Caco-2 (cell line): ENCODE data around the gene TXNL4A. TPM values are rescaled to one million over a fixed set of nuclear protein-coding genes. Genes with fewer than 3 reads are reported as not detected.
"Not testable (repeated sequence)": the region's sequence is repeated elsewhere in the genome, so short reads cannot be mapped to it uniquely, and the experiment has no call there.

ENCODE experiments used
- BruUV-seq: library from RNA; stranded (reverse); fragments of 400-500 nt; replicated peaks from 2 replicates; lab custom pipeline; 2021; lab: Mats Ljungman, UMichigan
- CTCF ChIA-PET: fragments of 300-600 bp; sonication (Branson Sonifier 250); formaldehyde crosslinking; loops from one replicate; lab custom pipeline; 2022; ENCODE audit warnings: antibody characterized with exemption; lab: Charles Lee
- POLR2A ChIA-PET: fragments of 300-600 bp; sonication (Branson Sonifier 250); formaldehyde crosslinking; loops from one replicate; lab custom pipeline; 2022; ENCODE audit warnings: antibody characterized with exemption; lab: Charles Lee
- DNase-seq, 2 experiments: peaks; one replicate each; pipeline versions ENCODE4 v3.0.0 to v3.0.0-alpha.2; 2020 to 2022
- H3K27me3 ChIP-seq: replicated peaks from 2 replicates; pipeline ENCODE4 v1.6.0; 2011; ENCODE audit warnings: low read length; ENCODE audit not compliant: control insufficient read depth, insufficient read depth
- H3K36me3 ChIP-seq: 2 replicates; pipeline ENCODE4 v1.5.1; 2011; ENCODE audit warnings: low read length; ENCODE audit not compliant: control insufficient read depth, insufficient read depth
- H3K4me1 ChIP-seq: fragments of 250-450 bp; sonication (Bioruptor Pico); 2 replicates; pipeline ENCODE4 v1.5.1; 2020; ENCODE audit warnings: mild to moderate bottlenecking
- H3K4me3 ChIP-seq: 2 replicates; pipeline ENCODE4 v1.5.1; 2011; ENCODE audit warnings: low read depth, mild to moderate bottlenecking, control low read depth, low read length
- H3K9me3 ChIP-seq: fragments of 250-450 bp; sonication (Bioruptor Pico); 2 replicates; pipeline ENCODE4 v1.5.1; 2020; ENCODE audit warnings: mild to moderate bottlenecking, moderate library complexity
- H3K27ac Mint-ChIP-seq: one replicate; pipeline ENCODE4 v1.8.0; 2022; ENCODE audit warnings: mixed read lengths; ENCODE audit not compliant: unreplicated experiment
- H3K27me3 Mint-ChIP-seq: one replicate; pipeline ENCODE4 v1.8.0; 2022; ENCODE audit warnings: mixed read lengths; ENCODE audit not compliant: insufficient read depth, unreplicated experiment
- H3K36me3 Mint-ChIP-seq: one replicate; pipeline ENCODE4 v1.8.0; 2022; ENCODE audit warnings: mild to moderate bottlenecking, mixed read lengths; ENCODE audit not compliant: insufficient read depth, unreplicated experiment
- H3K4me1 Mint-ChIP-seq: one replicate; pipeline ENCODE4 v1.8.0; 2022; ENCODE audit warnings: low read depth, mixed read lengths; ENCODE audit not compliant: unreplicated experiment
- H3K4me3 Mint-ChIP-seq: one replicate; pipeline ENCODE4 v1.8.0; 2022; ENCODE audit warnings: mild to moderate bottlenecking, moderate library complexity, mixed read lengths; ENCODE audit not compliant: unreplicated experiment
- H3K9me3 Mint-ChIP-seq: one replicate; pipeline ENCODE4 v1.8.0; 2022; ENCODE audit warnings: mixed read lengths; ENCODE audit not compliant: unreplicated experiment
- intact Hi-C: fragments of 100-400 bp; cut with micrococcal nuclease; formaldehyde crosslinking; loops from one replicate; pipeline ENCODE4 v1.10.0; 2022; ENCODE audit not compliant: unreplicated experiment
- total RNA-seq: library from RNA; stranded (reverse); gene quantifications from 2 replicates; pipeline ENCODE4 v1.2.3, GENCODE V29; 2022
- TF ChIP-seq, protein P1 (sequence below), 2 experiments: fragments of 200-600 bp in 1 of 2; IDR thresholded peaks; 1 replicate in 1 of 2; 2 replicates in 1 of 2; pipeline versions ENCODE4 v1.5.1 to v1.8.0; 2011 to 2022; ENCODE audit warnings: antibody characterized with exemption in 1 of 2, control low read depth in 1 of 2, inconsistent platforms in 1 of 2, low read depth in 1 of 2, low read length in 1 of 2, mild to moderate bottlenecking in 1 of 2, moderate library complexity in 1 of 2; ENCODE audit not compliant: insufficient read depth in 1 of 2, severe bottlenecking in 1 of 2, unreplicated experiment in 1 of 2

TXNL4A gene
- total RNA-seq, 1 experiment from 2014 or later, result 83.3 TPM

DNA sequence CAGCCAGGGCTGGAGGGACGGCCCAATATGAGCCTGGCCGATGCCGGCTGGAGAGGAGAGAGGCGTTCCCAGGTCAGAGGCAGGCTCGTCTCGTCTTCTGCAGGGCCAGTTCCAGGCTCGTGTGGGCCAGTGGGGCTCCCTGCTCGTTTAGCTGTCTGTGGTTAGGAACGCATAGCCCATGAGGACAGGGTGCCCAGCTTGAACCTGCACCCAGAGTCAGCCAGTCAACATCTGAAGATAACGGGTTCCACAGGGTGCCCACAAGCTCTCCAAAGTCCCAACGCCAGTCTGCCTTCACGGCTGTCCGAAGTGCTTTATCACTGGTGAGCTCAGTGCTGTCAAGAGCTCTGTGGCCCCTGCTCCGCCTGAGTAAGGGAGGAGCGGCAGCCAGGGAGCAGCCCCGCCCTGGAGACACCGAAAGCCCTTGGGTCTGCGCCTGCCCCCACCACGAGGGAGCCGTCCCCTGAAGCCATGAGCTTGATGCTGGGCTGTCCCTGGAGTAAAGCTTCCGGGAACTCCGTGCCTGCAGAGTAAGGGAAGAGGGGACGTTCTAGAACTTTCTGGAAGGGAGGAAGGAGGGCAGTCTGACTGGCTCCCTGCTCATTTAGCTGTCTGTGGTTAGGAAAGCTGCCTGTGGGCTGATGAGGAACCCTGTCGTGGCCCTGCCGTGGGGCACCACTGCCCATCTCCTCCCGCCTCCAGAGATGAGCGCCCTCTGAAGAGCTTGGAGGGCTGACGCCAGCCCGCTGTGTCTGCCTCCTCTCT is 26.7 kb downstream of the TXNL4A start:
- Histone ChIP-seq H3K9me3 (no peaks in the 10 kb centered on the region), H3K27me3 (no peaks in the 10 kb centered on the region), H3K4me3 (no peak overlapping the region), H3K4me1 (peaks cover 7% of the 10 kb centered on the region; the same call in 1 of the 2 replicates), H3K36me3 (no peaks in the 10 kb centered on the region)
- H3K27ac Mint-ChIP-seq, result no peak overlapping the region
- no TSS peak for BruUV-seq
- TF ChIP-seq, protein P1, sequence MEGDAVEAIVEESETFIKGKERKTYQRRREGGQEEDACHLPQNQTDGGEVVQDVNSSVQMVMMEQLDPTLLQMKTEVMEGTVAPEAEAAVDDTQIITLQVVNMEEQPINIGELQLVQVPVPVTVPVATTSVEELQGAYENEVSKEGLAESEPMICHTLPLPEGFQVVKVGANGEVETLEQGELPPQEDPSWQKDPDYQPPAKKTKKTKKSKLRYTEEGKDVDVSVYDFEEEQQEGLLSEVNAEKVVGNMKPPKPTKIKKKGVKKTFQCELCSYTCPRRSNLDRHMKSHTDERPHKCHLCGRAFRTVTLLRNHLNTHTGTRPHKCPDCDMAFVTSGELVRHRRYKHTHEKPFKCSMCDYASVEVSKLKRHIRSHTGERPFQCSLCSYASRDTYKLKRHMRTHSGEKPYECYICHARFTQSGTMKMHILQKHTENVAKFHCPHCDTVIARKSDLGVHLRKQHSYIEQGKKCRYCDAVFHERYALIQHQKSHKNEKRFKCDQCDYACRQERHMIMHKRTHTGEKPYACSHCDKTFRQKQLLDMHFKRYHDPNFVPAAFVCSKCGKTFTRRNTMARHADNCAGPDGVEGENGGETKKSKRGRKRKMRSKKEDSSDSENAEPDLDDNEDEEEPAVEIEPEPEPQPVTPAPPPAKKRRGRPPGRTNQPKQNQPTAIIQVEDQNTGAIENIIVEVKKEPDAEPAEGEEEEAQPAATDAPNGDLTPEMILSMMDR (IDR thresholded peaks at IDR 0.05; ENCODE audit: insufficient read depth in 1 of 2, low read depth in 1 of 2, low read length in 1 of 2, severe bottlenecking in 1 of 2, unreplicated experiment in 1 of 2), result no peak
- peaks cover 7% of the 10 kb centered on the region for H3K4me1 Mint-ChIP-seq
- no peak overlapping the region for H3K4me3 Mint-ChIP-seq
- no peaks in the 10 kb centered on the region for H3K9me3 Mint-ChIP-seq
- POLR2A ChIA-PET, result interaction anchor here (0.8 kb wide), 1 partner anchor 72 kb away, joined by 10 read pairs; the partner anchor contains the start of gene RBFA
- DNase-seq, result no peak
- no peaks in the 10 kb centered on the region for H3K27me3 Mint-ChIP-seq
- peaks cover 10% of the 10 kb centered on the region for H3K36me3 Mint-ChIP-seq
- intact Hi-C loops, result loop anchor here (10.0 kb wide), 1 partner anchor 287 kb away; the partner anchor contains the start of gene CTDP1
- CTCF ChIA-PET, result no interaction called here

DNA sequence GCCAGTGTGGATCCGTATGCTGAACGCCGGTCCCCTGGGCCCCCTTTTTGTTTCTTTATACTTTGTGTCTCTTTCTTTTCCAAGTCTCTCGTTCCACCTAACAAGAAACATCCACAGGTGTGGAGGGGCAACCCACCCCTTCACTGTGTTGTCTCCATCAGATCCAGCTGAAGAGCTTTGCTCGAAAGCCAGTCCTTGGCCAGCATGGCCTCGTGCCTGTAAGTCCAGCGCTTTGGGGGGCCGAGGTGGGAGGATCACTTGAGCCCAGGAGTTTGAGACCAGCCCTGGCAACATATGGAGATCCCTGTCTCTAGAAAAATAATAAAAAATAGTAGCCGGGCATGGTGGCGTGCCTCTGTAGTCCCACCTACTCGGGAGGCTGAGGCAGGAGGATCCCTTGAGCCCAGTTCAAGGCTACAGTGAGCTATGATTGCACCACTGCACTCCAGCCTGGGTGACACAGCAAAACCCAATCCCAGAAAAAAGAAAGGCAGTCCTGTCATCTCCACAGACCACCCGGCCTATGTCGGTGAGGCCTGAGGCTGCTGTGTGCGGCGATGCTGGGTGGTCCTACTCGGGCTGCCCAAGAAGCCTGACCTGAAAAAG is 27.3 kb downstream of the TXNL4A start:
- DNase-seq, result no peak
- Mint-ChIP-seq H3K4me1 (peaks cover 7% of the 10 kb centered on the region), H3K27me3 (no peaks in the 10 kb centered on the region), H3K27ac (no peak overlapping the region), H3K4me3 (no peak overlapping the region), H3K36me3 (peaks cover 7% of the 10 kb centered on the region), H3K9me3 (no peaks in the 10 kb centered on the region)
- BruUV-seq, result no TSS peak
- POLR2A ChIA-PET, result interaction anchor here (0.8 kb wide), 1 partner anchor 73 kb away, joined by 10 read pairs; the partner anchor contains the start of gene RBFA
- TF ChIP-seq, protein P1 (IDR thresholded peaks at IDR 0.05; ENCODE audit: insufficient read depth in 1 of 2, low read depth in 1 of 2, low read length in 1 of 2, severe bottlenecking in 1 of 2, unreplicated experiment in 1 of 2), result no peak
- Histone ChIP-seq H3K36me3 (no peaks in the 10 kb centered on the region), H3K4me1 (peaks cover 7% of the 10 kb centered on the region; the same call in 1 of the 2 replicates), H3K27me3 (no peaks in the 10 kb centered on the region), H3K9me3 (no peaks in the 10 kb centered on the region), H3K4me3 (no peak overlapping the region)
- intact Hi-C loops, result loop anchor here (10.0 kb wide), 1 partner anchor 286 kb away; the partner anchor contains the start of gene CTDP1
- CTCF ChIA-PET, result no interaction called here

DNA sequence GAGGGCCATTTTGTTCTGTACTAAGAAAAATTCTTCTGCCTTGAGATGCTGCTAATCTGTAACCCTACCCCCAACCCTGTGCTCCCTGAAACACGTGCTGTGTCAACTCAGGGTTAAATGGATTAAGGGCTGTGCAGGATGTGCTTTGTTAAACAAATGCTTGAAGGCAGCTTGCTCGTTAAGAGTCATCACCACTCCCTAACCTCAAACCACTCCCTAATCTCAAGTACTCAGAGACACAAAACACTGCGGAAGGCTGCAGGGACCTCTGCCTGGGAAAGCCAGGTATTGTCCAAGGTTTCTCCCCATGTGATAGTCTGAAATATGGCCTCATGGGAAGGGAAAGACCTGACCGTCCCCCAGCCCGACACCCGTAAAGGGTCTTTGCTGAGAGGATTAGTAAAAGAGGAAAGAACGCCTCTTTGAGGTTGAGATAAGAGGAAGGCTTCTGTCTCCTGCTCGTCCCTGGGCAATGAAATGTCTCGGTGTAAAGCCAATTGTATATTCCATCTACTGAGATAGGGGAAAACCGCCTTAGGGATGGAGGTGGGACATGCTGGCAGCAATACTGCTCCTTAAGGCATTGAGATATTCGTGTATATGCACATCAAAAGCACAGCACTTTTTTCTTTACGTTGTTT is 28.1 kb downstream of the TXNL4A start:
- BruUV-seq, H3K36me3 ChIP-seq, H3K27me3 Mint-ChIP-seq, H3K27ac Mint-ChIP-seq, H3K9me3 Mint-ChIP-seq, CTCF ChIA-PET, H3K4me1 ChIP-seq, H3K4me1 Mint-ChIP-seq, DNase-seq, H3K4me3 Mint-ChIP-seq, H3K27me3 ChIP-seq, H3K9me3 ChIP-seq, H3K4me3 ChIP-seq, H3K36me3 Mint-ChIP-seq: not testable (repeated sequence)
- POLR2A ChIA-PET, result interaction anchor here (0.6 kb wide), 1 partner anchor 74 kb away, joined by 4 read pairs; the partner anchor contains the start of gene RBFA
- intact Hi-C loops, result loop anchor here (10.0 kb wide), 1 partner anchor 285 kb away; the partner anchor contains the start of gene CTDP1
